ENCODE results near the gene NPPB.

Gene NPPB

GRCh38 chr1:11862890-11863289, 4.1 kb upstream of the NPPB start:
- Histone ChIP-seq H3K27me3 (ENCODE audit: control insufficient read depth, low read length) (peaks cover 52% of the 10 kb centered on the region), H3K79me2 (ENCODE audit: control insufficient read depth, low read length) (no peaks in the 10 kb centered on the region), H3F3A (ENCODE audit: control insufficient read depth, insufficient read depth) (no peaks in the 10 kb centered on the region), H3K4me1 (ENCODE audit: control insufficient read depth, low read length) (peaks cover 20% of the 10 kb centered on the region), H3K9me2 (replicated peaks; ENCODE audit: control insufficient read depth, low read length) (no peaks in the 10 kb centered on the region), H3K36me3 (ENCODE audit: control insufficient read depth, low read length) (no peaks in the 10 kb centered on the region), H3K4me3 (ENCODE audit: low read length) (no peak overlapping the region), H3K9me3 (ENCODE audit: control insufficient read depth, insufficient read depth, low read length) (no peaks in the 10 kb centered on the region), H4K20me1 (ENCODE audit: control insufficient read depth, insufficient read depth, low read depth, low read length) (no peaks in the 10 kb centered on the region), H3K4me2 (ENCODE audit: low read length) (no peak overlapping the region), H3K27ac (ENCODE audit: low read depth, low read length) (no peak overlapping the region)
- TF ChIP-seq CTCF (IDR thresholded peaks at IDR 0.05; ENCODE audit: low read depth, low read length, poor library complexity, severe bottlenecking): no peak

- Histone ChIP-seq H3K9me2 (replicated peaks; ENCODE audit: control insufficient read depth, low read length) (no peaks in the 10 kb centered on the region), H3F3A (ENCODE audit: control insufficient read depth, insufficient read depth) (no peaks in the 10 kb centered on the region), H4K20me1 (ENCODE audit: control insufficient read depth, insufficient read depth, low read depth, low read length) (no peaks in the 10 kb centered on the region), H3K4me2 (ENCODE audit: low read length) (no peak overlapping the region), H3K27ac (ENCODE audit: low read depth, low read length) (no peak overlapping the region), H3K9me3 (ENCODE audit: control insufficient read depth, insufficient read depth, low read length) (no peaks in the 10 kb centered on the region), H3K27me3 (ENCODE audit: control insufficient read depth, low read length) (peaks cover 61% of the 10 kb centered on the region), H3K79me2 (ENCODE audit: control insufficient read depth, low read length) (no peaks in the 10 kb centered on the region), H3K4me1 (ENCODE audit: control insufficient read depth, low read length) (peaks cover 20% of the 10 kb centered on the region), H3K4me3 (ENCODE audit: low read length) (no peak overlapping the region), H3K36me3 (ENCODE audit: control insufficient read depth, low read length) (no peaks in the 10 kb centered on the region)
- TF ChIP-seq EZH2phosphoT487 (IDR thresholded peaks at IDR 0.05; ENCODE audit: borderline replicate concordance, low read length) (no peak), CTCF (IDR thresholded peaks at IDR 0.05; ENCODE audit: low read depth, low read length, poor library complexity, severe bottlenecking) (no peak)
Measured at GRCh38 chr1:11860587-11860986, 1.8 kb upstream of the NPPB start.

- no peak for TF ChIP-seq EZH2phosphoT487 (IDR thresholded peaks at IDR 0.05; ENCODE audit: borderline replicate concordance, low read length)
- no peak for TF ChIP-seq CTCF (IDR thresholded peaks at IDR 0.05; ENCODE audit: low read depth, low read length, poor library complexity, severe bottlenecking)
- Histone ChIP-seq H3K79me2 (ENCODE audit: control insufficient read depth, low read length) (no peaks in the 10 kb centered on the region), H3K4me2 (ENCODE audit: low read length) (no peak overlapping the region), H3K27ac (ENCODE audit: low read depth, low read length) (no peak overlapping the region), H3K4me1 (ENCODE audit: control insufficient read depth, low read length) (peaks cover 20% of the 10 kb centered on the region), H3K9me3 (ENCODE audit: control insufficient read depth, insufficient read depth, low read length) (no peaks in the 10 kb centered on the region), H3F3A (ENCODE audit: control insufficient read depth, insufficient read depth) (no peaks in the 10 kb centered on the region), H3K36me3 (ENCODE audit: control insufficient read depth, low read length) (no peaks in the 10 kb centered on the region), H3K27me3 (ENCODE audit: control insufficient read depth, low read length) (peaks cover 61% of the 10 kb centered on the region), H3K9me2 (replicated peaks; ENCODE audit: control insufficient read depth, low read length) (no peaks in the 10 kb centered on the region), H3K4me3 (ENCODE audit: low read length) (no peak overlapping the region), H4K20me1 (ENCODE audit: control insufficient read depth, insufficient read depth, low read depth, low read length) (no peaks in the 10 kb centered on the region)
Measured at GRCh38 chr1:11860083-11860482, 1.3 kb upstream of the NPPB start.
